Mammary epithelial cell (primary cell): Measurements from ENCODE around the gene ISX.

ENCODE experiments used
- CTCF ChIP-seq, 2 donors: IDR thresholded peaks in 1 of 2; conservative IDR thresholded peaks in 1 of 2; 2 replicates each; pipeline ENCODE4 v1.5.1; 2011 to 2012; ENCODE audit warnings: inconsistent platforms in 2 of 2, low read length in 2 of 2, mild to moderate bottlenecking in 2 of 2, control low read depth in 1 of 2, low read depth in 1 of 2; ENCODE audit not compliant: insufficient read depth in 1 of 2; ENCODE audit errors: extremely low read depth in 1 of 2
- EZH2 ChIP-seq: IDR thresholded peaks from 2 replicates; pipeline ENCODE4 v1.6.1; 2012; ENCODE audit warnings: low read length, inconsistent platforms, borderline replicate concordance

GRCh38 chr22:35033635-35034296 is 32.2 kb upstream of the ISX start:
- TF ChIP-seq CTCF (conservative IDR thresholded peaks at IDR 0.05 in 1 of 2, IDR thresholded peaks at IDR 0.05 in 1 of 2; ENCODE audit: extremely low read depth in 1 of 2, insufficient read depth in 1 of 2, low read depth in 1 of 2, low read length in 2 of 2) (no peak), EZH2 (no peak)
